Measurements from ENCODE around the gene ZNF317.
"Not testable (repeated sequence)": the region's sequence is repeated elsewhere in the genome, so short reads cannot be mapped to it uniquely, and the experiment has no call there.

The ZNF317 gene

DNA sequence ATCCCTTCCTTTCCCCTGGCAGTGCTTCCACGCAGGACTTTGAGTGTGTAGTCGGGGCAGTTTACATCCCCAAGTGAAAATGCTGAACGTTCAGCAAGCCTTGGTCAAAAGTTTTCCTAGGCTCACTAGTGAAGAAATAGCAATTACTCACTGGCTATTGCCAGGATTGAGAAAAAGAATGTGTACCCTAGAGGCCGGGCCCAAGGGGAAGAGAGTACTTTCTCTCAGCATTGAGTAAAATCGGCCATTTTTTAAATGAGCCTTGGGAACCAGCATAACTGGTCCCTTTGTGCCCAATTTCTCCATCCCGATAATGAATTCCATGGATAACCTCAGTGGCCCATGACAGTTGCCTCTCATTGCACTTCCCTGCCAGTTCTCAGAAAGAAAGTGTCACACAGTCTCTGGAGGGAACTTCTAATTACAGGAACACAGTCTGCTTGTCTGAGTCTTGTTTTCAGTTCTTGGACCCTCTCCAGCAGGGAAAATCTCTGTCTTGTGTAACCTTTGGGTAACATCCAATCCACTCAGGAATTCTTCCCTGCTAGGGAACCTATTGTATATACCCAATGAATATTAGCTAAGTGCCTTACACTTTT, 31.3 kb downstream of the ZNF317 start:
- DNase-seq (ENCODE audit: low read depth in 3 of 3): no peak

GRCh38 chr19:9175326-9175725, 35.1 kb downstream of the ZNF317 start:
- DNase-seq (ENCODE audit: low read depth in 3 of 3): no peak

DNA sequence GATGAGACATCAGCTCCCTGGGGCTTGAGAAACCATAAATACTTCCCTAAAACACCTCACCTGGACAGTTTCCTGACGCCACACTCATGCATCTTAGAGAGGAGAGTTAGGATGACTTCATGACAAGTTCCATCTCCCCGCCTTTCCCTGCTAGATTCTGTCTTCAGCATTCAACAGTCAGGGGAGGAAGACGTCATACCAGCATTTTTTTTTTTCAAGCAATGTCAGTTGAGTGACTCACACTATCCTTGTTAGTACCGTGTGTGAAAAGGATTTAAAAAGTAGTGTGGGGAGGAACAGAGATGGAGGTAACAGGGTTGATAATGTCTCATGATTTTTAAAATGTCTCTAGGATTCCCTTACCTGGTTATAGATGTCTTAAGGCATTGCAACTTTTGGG, 38.7 kb downstream of the ZNF317 start, which contains the start of gene OR7D2:
Gene OR7D2 (plus strand): TSS at position 79 of the 400 bp plus-strand sequence. CDS start 6,803 bp downstream, outside the sequence.
- DNase-seq (ENCODE audit: low read depth in 3 of 3): no peak

DNA sequence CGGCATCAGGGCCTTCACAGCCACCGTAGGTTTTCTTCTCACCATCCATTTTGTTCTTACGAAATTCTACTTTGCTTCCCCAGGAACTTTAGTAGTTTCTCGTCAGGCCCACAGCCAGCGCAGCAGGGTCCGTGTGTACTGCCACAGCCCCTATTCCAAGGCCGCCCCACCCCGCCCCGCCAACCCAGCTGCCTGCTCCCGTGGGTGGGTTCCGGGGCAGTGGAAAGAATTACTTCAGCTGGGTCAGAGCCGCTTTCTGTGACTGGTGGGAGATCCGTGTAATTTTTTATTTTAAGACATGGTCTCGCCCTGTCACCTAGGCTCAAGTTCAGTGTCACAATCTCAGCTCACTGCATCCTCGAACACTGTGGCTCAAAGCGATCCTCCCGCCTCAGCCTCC, 42.8 kb downstream of the ZNF317 start:
- no peak for DNase-seq (ENCODE audit: low read depth in 3 of 3)

DNA sequence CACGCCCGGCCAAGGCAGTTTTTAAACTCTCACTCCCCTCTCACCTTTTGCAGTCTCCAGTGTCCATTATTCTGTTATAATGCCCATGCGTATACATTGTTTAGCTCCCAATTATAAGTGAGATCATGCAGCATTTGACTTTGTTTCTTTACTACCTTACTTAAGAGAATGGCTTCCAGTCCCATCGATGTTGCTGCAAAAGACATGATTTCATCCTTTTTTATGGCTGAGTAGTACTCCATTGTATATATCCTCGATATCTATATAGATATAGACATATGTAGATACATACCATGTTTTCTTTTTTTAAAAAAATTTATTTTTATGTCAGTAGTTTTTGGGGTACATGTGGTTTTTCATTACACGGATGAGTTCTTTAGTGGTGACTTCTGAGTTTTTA, 47.0 kb downstream of the ZNF317 start:
- no peak for DNase-seq (ENCODE audit: low read depth in 3 of 3)

DNA sequence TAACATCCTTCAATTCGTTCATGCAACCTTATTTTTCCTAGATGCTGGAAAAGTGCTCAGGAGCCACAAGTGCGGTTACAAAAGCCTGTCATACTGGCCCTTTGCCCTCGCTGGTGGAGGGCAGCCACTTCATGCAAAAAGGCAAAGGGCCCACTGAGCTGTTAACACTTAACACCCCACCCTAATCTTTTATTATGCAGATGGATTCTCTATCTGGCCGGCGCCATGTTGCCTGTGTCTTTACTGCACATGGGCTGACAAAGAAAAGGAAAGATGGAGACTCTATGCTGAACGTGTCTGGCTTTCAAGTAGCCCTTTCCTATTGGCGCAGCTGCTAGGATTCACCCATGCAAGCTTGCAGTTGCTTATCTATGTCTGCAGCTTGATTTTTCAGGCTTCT, 49.3 kb downstream of the ZNF317 start:
- DNase-seq (ENCODE audit: low read depth in 3 of 3): no peak

GRCh38 chr19:9198044-9198443, 57.8 kb downstream of the ZNF317 start:
- DNase-seq (ENCODE audit: low read depth in 3 of 3): not testable (repeated sequence)

DNA sequence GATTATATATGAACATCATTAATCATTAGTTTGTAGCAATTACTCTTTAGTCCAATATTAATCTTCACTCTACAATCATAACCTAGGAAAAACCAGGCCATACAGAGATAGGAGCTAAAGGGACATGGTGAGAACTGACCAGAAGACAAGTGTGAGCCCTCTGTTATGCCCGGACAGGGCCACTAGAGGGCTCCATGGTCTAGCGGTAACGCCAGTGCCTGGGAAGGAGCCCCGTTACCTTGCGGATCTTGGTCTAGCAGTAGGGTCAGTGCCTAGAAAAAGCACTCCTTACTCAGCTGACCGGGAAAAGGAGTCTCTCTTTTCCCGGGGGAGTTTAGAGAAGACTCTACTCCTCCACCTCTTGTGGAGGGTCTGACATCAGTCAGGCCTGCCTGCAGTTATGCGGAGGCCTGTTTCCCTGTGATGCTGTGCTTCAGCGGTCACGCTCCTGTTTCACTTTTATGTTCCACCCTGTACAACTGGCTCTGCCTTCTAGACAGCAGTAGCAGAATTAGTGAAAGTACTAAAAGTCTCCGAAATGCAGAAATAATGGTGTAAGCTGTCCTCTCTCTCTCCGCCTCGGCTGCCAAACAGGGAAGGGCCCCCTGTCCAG, 65.4 kb downstream of the ZNF317 start:
- peak; percentile 34 to 55 (median 40) for DNase-seq (ENCODE audit: low read depth in 3 of 3)

Measured in stimulated activated CD4-positive, alpha-beta T cell treated with anti-CD3 and anti-CD28 coated beads, TNF-alpha, amount 100 ng/mL, for 48 hours (primary cell).